CD4-positive, alpha-beta memory T cell (primary cell): ENCODE results near the gene FBRS. TPM values are rescaled to one million over a fixed set of nuclear protein-coding genes. Genes with fewer than 3 reads are reported as not detected.

ENCODE experiments used
- CTCF ChIA-PET: fragments of 350-600 bp; sonication (Branson Sonifier 250); formaldehyde crosslinking; loops from one replicate; lab custom pipeline; 2021; ENCODE audit warnings: inconsistent platforms; ENCODE audit not compliant: partially characterized antibody; lab: Charles Lee
- POLR2A ChIA-PET: fragments of 350-600 bp; sonication (Branson Sonifier 250); formaldehyde crosslinking; loops from one replicate; lab custom pipeline; 2021; ENCODE audit not compliant: partially characterized antibody; lab: Charles Lee
- DNase-seq, 5 donors: peaks; one replicate each; pipeline versions ENCODE4 v3.0.0 to v3.0.0-alpha.2; 2020 to 2022; ENCODE audit warnings: mixed read lengths in 1 of 5
- H3K27ac ChIP-seq: one replicate; pipeline ENCODE4 v1.7.0; 2013; ENCODE audit warnings: low read depth, low read length
- H3K27me3 ChIP-seq: 2 replicates; pipeline ENCODE4 v1.7.0; 2013; ENCODE audit warnings: mild to moderate bottlenecking, low read length, moderate library complexity; ENCODE audit not compliant: insufficient read depth
- H3K36me3 ChIP-seq: 2 replicates; pipeline ENCODE4 v1.7.0; 2013; ENCODE audit warnings: mild to moderate bottlenecking, low read length, moderate library complexity; ENCODE audit not compliant: insufficient read depth
- H3K4me1 ChIP-seq: 2 replicates; pipeline ENCODE4 v1.7.0; 2013; ENCODE audit warnings: mild to moderate bottlenecking, low read length, moderate library complexity; ENCODE audit not compliant: insufficient read depth
- H3K4me3 ChIP-seq, 2 donors: one replicate each; pipeline ENCODE4 v1.7.0; 2013; ENCODE audit warnings: low read length in 2 of 2, mild to moderate bottlenecking in 1 of 2
- H3K9me3 ChIP-seq, 2 donors: one replicate each; pipeline ENCODE4 v1.7.0; 2013; ENCODE audit warnings: low read length in 2 of 2, control low read depth in 1 of 2; ENCODE audit not compliant: control insufficient read depth in 1 of 2
- H3K27ac Mint-ChIP-seq, 7 donors: one replicate each; pipeline ENCODE4 v1.8.0; 2020 to 2021; ENCODE audit warnings: mixed read lengths in 7 of 7, mild to moderate bottlenecking in 6 of 7, inconsistent platforms in 3 of 7, moderate library complexity in 3 of 7
- H3K27me3 Mint-ChIP-seq, 2 donors: one replicate each; pipeline ENCODE4 v1.8.0; 2020 to 2021; ENCODE audit warnings: mixed read lengths in 2 of 2
- H3K36me3 Mint-ChIP-seq, 2 donors: one replicate each; pipeline ENCODE4 v1.8.0; 2020 to 2021; ENCODE audit warnings: mixed read lengths in 2 of 2, inconsistent platforms in 1 of 2, mild to moderate bottlenecking in 1 of 2
- H3K4me1 Mint-ChIP-seq, 4 donors: one replicate each; pipeline ENCODE4 v1.8.0; 2020 to 2021; ENCODE audit warnings: mixed read lengths in 4 of 4, mild to moderate bottlenecking in 1 of 4
- H3K4me3 Mint-ChIP-seq, 8 donors: one replicate each; pipeline ENCODE4 v1.8.0; 2020 to 2021; ENCODE audit warnings: mixed read lengths in 8 of 8, mild to moderate bottlenecking in 7 of 8, moderate library complexity in 6 of 8, inconsistent platforms in 3 of 8
- H3K9me3 Mint-ChIP-seq, 8 donors: one replicate each; pipeline ENCODE4 v1.8.0; 2020 to 2021; ENCODE audit warnings: mixed read lengths in 8 of 8, mild to moderate bottlenecking in 5 of 8, inconsistent platforms in 3 of 8, moderate library complexity in 1 of 8
- intact Hi-C: fragments of 100-400 bp; cut with micrococcal nuclease; formaldehyde crosslinking; loops from one replicate; pipeline ENCODE4 v1.15.1; 2023
- polyA plus RNA-seq, 2 donors: library from polyadenylated mRNA; unstranded; fragments of 300-500 nt; fragmentation: Illumina TruSeq; gene quantifications; one replicate each; pipeline ENCODE4 v1.2.3, GENCODE V29; 2021
- total RNA-seq, 2 experiments: library from RNA; stranded (reverse); gene quantifications; one replicate each; pipeline ENCODE4 v1.2.3, GENCODE V29; 2021

Gene FBRS
- total and polyA plus RNA-seq, 4 experiments from 2014 or later = 0.70 to 172 (median 85.9) TPM

DNA sequence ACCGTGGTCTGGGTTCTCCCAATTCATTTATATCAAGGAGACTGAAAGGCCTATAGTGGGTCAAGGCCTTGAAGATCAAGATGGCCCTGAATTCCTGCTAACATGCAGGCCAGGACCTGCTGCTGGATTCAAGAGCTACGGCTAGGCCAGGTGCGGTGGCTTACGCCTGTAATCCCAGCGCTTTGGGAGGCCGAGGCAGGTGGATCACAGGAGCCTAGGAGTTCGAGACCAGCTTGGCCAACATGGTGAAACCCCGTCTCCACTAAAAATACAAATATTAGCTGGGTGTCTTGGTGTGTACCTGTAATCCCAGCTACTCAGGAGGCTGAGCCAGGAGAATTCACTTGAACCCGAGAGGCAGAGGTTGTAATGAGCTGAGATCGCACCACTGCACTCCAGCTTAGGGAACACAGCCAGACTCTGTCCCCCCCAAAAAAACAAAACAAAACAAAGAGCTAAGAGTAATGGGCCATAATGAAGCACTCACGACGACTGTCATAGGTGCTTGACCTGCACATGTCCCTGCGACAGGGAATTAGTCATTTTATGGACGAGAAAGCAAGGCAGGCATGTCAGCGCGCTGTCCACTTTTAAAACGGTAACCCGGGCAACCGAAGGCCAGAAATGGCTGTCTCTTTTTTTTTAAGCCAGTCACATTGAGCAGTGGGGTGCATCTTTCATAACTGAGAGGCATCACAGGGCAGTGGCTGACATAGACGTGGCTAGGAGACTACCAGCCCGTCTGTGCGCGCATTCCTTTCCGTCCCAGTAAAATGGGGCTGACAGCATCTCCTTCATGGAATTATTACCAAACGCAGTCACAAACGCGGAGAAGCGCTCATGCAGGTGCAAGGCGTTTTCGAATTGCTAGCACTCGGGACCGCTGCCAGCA is 1.0 kb upstream of the FBRS start:
- peaks cover 26 to 56% (median 39%) of the 10 kb centered on the region in 4 donors for H3K4me1 Mint-ChIP-seq
- H3K36me3 ChIP-seq = peaks cover 47% of the 10 kb centered on the region
- intact Hi-C loops = loop anchor here (5.0 kb wide), 2 partner anchors 90 to 155 kb away; partner anchors contain the start of gene PHKG2

DNA sequence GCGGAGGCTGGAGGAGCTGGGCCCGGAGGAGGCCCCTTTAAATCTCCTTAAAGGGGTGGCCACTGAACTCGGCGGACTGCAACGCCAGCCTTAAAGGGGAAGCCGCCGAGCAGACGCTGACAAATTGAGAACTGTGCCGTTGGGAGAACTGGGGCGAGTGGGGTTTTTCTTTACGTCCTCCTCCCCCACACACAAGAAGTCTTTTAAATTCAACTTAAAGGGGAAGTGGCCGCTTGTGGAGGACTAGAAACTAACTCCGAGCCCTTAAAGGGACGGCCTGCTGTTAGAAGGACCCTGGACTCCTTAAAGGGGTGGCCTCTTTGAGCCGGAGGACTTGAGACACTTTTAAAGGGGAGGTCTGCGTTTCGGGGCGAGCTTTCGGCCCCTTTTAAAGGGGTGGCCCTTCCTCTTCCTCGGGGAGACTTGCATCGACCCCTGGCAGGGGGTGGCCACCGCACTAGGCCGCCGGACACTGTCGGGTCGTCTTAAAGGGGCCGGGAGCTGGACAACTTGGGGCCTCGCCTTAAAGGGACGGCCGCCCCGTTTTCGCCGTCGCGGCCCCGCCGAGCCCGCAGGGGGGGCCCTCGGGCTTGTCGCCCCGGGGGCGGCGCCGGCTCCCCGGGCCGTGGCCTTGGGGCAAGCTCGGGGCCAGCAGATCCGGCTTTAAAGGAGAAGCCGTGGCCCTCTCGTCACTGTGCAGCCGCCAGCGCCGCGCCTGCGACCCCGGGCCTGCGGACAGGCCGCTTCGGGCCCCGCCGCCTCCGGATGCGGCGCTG is 688 bp downstream of the FBRS start:
- H3K27ac Mint-ChIP-seq = peak overlapping the region; percentile 98 to 100 (median 100)
- peaks cover 31 to 60% (median 47%) of the 10 kb centered on the region in 4 donors for H3K4me1 Mint-ChIP-seq
- Histone ChIP-seq H3K27ac (peak overlapping the region; percentile 99), H3K4me3 (peak overlapping the region; percentile 62 to 70), H3K4me1 (peaks cover 51% of the 10 kb centered on the region), H3K9me3 (no peaks in the 10 kb centered on the region), H3K27me3 (no peaks in the 10 kb centered on the region), H3K36me3 (peaks cover 50% of the 10 kb centered on the region)
- no peaks in the 10 kb centered on the region for H3K27me3 Mint-ChIP-seq
- peak overlapping the region; percentile 92 to 99 (median 96) for H3K4me3 Mint-ChIP-seq
- peak in 1 of 5 donors; percentile 97 for DNase-seq
- POLR2A ChIA-PET = interaction anchor here (0.6 to 4.2 kb wide), 51 partner anchors 9 to 993 kb away, joined by 3 to 154 read pairs (median 5); partner anchors contain the start of genes ALDOA, ARMC5, CORO1A and DCTPP1
- CTCF ChIA-PET = interaction anchor here (0.6 to 4.7 kb wide), 16 partner anchors 9 to 593 kb away, joined by 3 to 47 read pairs (median 4); partner anchors contain the start of genes ALDOA, DCTPP1 and PRR14
- intact Hi-C loops = loop anchor here (1.0 to 5.0 kb wide), 15 partner anchors 9 to 800 kb away; partner anchors contain the start of genes ARMC5, CFAP119, DCTPP1 and PHKG2
- H3K36me3 Mint-ChIP-seq = peaks cover 40 to 59% of the 10 kb centered on the region in 2 donors
- peaks cover 0 to 7% (median 0%) of the 10 kb centered on the region in 8 donors for H3K9me3 Mint-ChIP-seq

More for the DNA sequence above, 1.0 kb upstream of the FBRS start:
- ChIA-PET CTCF (interaction anchor here (1.0 kb wide), 1 partner anchor 37 kb away, joined by 4 read pairs; no protein-coding TSS in a partner anchor), POLR2A (interaction anchor here (0.7 to 2.9 kb wide), 7 partner anchors 24 to 592 kb away, joined by 3 to 25 read pairs (median 5); partner anchors contain the start of genes ALDOA, DCTPP1, SEPTIN1 and ZNF771)
- H3K9me3 Mint-ChIP-seq = peaks cover 0 to 7% (median 0%) of the 10 kb centered on the region in 8 donors
- no peaks in the 10 kb centered on the region for H3K27me3 Mint-ChIP-seq
- no peaks in the 10 kb centered on the region for H3K27me3 ChIP-seq
- DNase-seq = peak in 1 of 5 donors; percentile 12
- H3K4me1 ChIP-seq = peaks cover 39% of the 10 kb centered on the region
- peak overlapping the region; percentile 93 to 98 (median 94) for H3K27ac Mint-ChIP-seq
- peak overlapping the region; percentile 78 for H3K27ac ChIP-seq
- H3K4me3 ChIP-seq = peak overlapping the region; percentile 38 to 54
- peaks cover 32 to 55% of the 10 kb centered on the region in 2 donors for H3K36me3 Mint-ChIP-seq
- H3K9me3 ChIP-seq = no peaks in the 10 kb centered on the region
- H3K4me3 Mint-ChIP-seq = peak overlapping the region; percentile 78 to 84 (median 82)

DNA sequence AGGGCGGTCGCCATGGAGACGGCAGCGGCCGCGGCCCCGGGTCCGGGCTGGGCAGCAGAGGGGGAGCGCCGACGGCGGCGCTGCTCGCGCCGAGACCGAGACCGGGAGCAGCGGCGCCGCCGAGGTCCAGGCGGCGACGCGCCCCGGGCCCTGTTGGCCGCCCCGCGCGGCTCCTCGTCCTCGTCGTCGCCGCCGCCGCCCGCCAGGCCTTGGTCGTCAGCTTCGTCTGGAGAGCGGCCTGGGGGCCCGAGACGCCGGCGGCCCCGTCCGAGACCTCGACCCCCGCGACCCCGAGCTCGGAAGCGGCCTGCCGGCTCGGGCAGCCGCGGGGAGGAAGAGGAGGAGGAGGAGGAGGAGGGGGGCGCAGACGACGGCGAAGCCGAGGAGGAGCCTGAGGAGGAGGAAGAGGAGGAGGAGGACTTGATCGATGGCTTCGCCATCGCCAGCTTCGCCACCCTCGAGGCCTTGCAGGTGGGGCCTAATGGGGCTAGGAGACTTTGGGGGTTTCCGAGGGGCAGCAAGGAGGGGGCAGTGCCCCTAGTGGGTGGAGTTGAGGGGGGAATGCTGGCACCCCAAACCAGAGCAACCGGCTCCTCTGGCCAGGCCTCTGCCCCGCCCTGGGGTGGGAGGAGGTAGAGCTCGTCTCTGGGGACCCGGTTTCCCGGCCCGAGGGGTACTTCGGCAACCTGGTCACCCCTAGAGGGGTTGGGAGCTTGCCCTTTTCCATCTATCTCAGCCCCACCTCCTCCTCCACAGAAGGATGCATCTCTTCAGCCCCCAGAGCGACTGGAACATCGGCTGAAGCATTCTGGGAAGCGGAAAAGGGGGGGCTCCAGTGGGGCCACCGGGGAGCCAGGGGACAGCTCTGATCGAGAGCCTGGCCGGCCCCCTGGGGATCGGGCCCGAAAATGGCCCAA is 1.5 kb downstream of the FBRS start:
- peak overlapping the region; percentile 84 to 96 (median 86) for H3K4me3 Mint-ChIP-seq

GRCh38 chr16:30660424-30661261 is 2.4 kb downstream of the FBRS start:
- peaks cover 0 to 7% (median 0%) of the 10 kb centered on the region in 8 donors for H3K9me3 Mint-ChIP-seq
- Histone ChIP-seq H3K4me3 (peak overlapping the region; percentile 73 to 82), H3K9me3 (no peaks in the 10 kb centered on the region), H3K27ac (peak overlapping the region; percentile 99), H3K36me3 (peaks cover 48% of the 10 kb centered on the region), H3K27me3 (no peaks in the 10 kb centered on the region), H3K4me1 (peaks cover 51% of the 10 kb centered on the region)
- ChIA-PET CTCF (interaction anchor here (0.6 to 4.7 kb wide), 6 partner anchors 8 to 548 kb away, joined by 3 to 47 read pairs (median 4); no protein-coding TSS in a partner anchor), POLR2A (interaction anchor here (0.8 to 4.2 kb wide), 22 partner anchors 11 to 595 kb away, joined by 3 to 154 read pairs (median 8); partner anchors contain the start of genes ALDOA, CORO1A, DCTPP1 and PHKG2)
- DNase-seq = peak; percentile 76 to 95 (median 79)
- H3K27ac Mint-ChIP-seq = peak overlapping the region; percentile 88 to 98 (median 96)
- peaks cover 32 to 60% (median 47%) of the 10 kb centered on the region in 4 donors for H3K4me1 Mint-ChIP-seq
- no peaks in the 10 kb centered on the region for H3K27me3 Mint-ChIP-seq
- intact Hi-C loops = no loop called here
- H3K4me3 Mint-ChIP-seq = peak overlapping the region; percentile 84 to 96 (median 86)
- H3K36me3 Mint-ChIP-seq = peaks cover 39 to 55% of the 10 kb centered on the region in 2 donors

More for the DNA sequence above, 1.5 kb downstream of the FBRS start:
- Mint-ChIP-seq H3K36me3 (peaks cover 35 to 54% of the 10 kb centered on the region in 2 donors), H3K4me1 (peaks cover 31 to 60% (median 47%) of the 10 kb centered on the region in 4 donors), H3K27ac (peak overlapping the region; percentile 84 to 98 (median 95)), H3K9me3 (peaks cover 0 to 7% (median 0%) of the 10 kb centered on the region in 8 donors), H3K27me3 (no peaks in the 10 kb centered on the region)
- no peaks in the 10 kb centered on the region for H3K27me3 ChIP-seq
- intact Hi-C loops = loop anchor here (2.0 to 5.0 kb wide), 4 partner anchors 88 to 799 kb away; partner anchors contain the start of genes ARMC5, PHKG2 and ZNF764
- peak overlapping the region; percentile 73 to 82 for H3K4me3 ChIP-seq
- no peaks in the 10 kb centered on the region for H3K9me3 ChIP-seq
- H3K27ac ChIP-seq = peak overlapping the region; percentile 99
- DNase-seq = peak; percentile 32 to 73 (median 41)
- H3K4me1 ChIP-seq = peaks cover 51% of the 10 kb centered on the region
- POLR2A ChIA-PET = interaction anchor here (0.7 to 4.2 kb wide), 32 partner anchors 10 to 800 kb away, joined by 3 to 154 read pairs (median 6); partner anchors contain the start of genes ALDOA, ARMC5, CORO1A and DCTPP1
- CTCF ChIA-PET = interaction anchor here (0.6 to 4.7 kb wide), 8 partner anchors 23 to 547 kb away, joined by 3 to 47 read pairs (median 4); partner anchors contain the start of gene DCTPP1
- H3K36me3 ChIP-seq = peaks cover 48% of the 10 kb centered on the region

DNA sequence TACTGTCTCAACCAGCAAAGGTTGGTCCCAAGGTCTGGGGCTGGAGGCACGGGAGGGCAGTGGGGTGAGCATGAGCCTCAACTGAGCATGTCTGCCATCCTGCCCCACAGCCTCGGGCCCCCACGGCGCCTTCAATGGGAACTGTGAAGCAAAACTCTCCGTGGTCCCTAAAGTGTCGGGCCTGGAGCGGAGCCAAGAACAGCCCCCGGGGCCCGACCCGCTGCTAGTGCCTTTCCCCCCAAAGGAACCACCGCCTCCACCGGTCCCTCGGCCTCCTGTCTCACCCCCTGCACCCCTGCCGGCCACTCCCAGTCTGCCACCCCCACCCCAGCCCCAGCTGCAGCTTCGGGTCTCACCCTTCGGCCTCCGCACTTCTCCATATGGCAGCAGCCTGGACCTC is 4.2 kb downstream of the FBRS start:
- Histone ChIP-seq H3K9me3 (no peaks in the 10 kb centered on the region), H3K27ac (peak overlapping the region; percentile 99), H3K27me3 (no peaks in the 10 kb centered on the region), H3K36me3 (peaks cover 62% of the 10 kb centered on the region), H3K4me3 (no peak overlapping the region), H3K4me1 (peaks cover 40% of the 10 kb centered on the region)
- peaks cover 38 to 65% of the 10 kb centered on the region in 2 donors for H3K36me3 Mint-ChIP-seq
- peak overlapping the region in 2 of 8 donors; percentile 54 to 57 for H3K4me3 Mint-ChIP-seq
- intact Hi-C loops = no loop called here
- POLR2A ChIA-PET = interaction anchor here (1.6 kb wide), 1 partner anchor 9 kb away, joined by 3 read pairs; no protein-coding TSS in a partner anchor
- no peaks in the 10 kb centered on the region for H3K27me3 Mint-ChIP-seq
- no peak for DNase-seq
- H3K9me3 Mint-ChIP-seq = peaks cover 0 to 5% (median 0%) of the 10 kb centered on the region in 8 donors
- H3K4me1 Mint-ChIP-seq = peaks cover 25 to 50% (median 37%) of the 10 kb centered on the region in 4 donors
- peak overlapping the region in 6 of 7 donors; percentile 64 to 97 (median 89) for H3K27ac Mint-ChIP-seq
- CTCF ChIA-PET = interaction anchor here (4.7 kb wide), 1 partner anchor 32 kb away, joined by 47 read pairs; no protein-coding TSS in a partner anchor
